Measurements from ENCODE around the gene MLLT6. TPM values are rescaled to one million over a fixed set of nuclear protein-coding genes. Genes with fewer than 3 reads are reported as not detected.

The MLLT6 gene
- total RNA-seq, 1 experiment from 2014 or later: 50.6 TPM

- Histone ChIP-seq H3K4me1 (ENCODE audit: control insufficient read depth, insufficient read depth, low read length) (peaks cover 10% of the 10 kb centered on the region), H3K4me3 (ENCODE audit: low read depth in 2 of 2, low read length in 2 of 2) (peak overlapping the region; percentile 67 to 82), H3K27me3 (ENCODE audit: control insufficient read depth, insufficient read depth, low read length) (no peaks in the 10 kb centered on the region), H3K27ac (ENCODE audit: low read length) (peak overlapping the region; percentile 90), H3K36me3 (ENCODE audit: control insufficient read depth, insufficient read depth, low read length) (no peaks in the 10 kb centered on the region; the same call in 1 of the 2 replicates), H3K9me3 (ENCODE audit: control insufficient read depth, insufficient read depth, low read depth, low read length) (no peaks in the 10 kb centered on the region)
- CTCF ChIA-PET: no interaction called here
- BruUV-seq (replicated peaks): no TSS peak
- TF ChIP-seq TCF7L2 (IDR thresholded peaks at IDR 0.05; ENCODE audit: low read depth, low read length): peak; percentile 98
- no peak for TF ChIP-seq REST (IDR thresholded peaks at IDR 0.05; ENCODE audit: insufficient read depth in 1 of 2, low read depth in 2 of 2, low read length in 1 of 2)
- no peak for TF ChIP-seq POLR2AphosphoS5 (IDR thresholded peaks at IDR 0.05; ENCODE audit: low read depth, low read length)
- no peak for TF ChIP-seq SIN3A (IDR thresholded peaks at IDR 0.05; ENCODE audit: borderline replicate concordance, insufficient read depth, low read depth, low read length)
- POLR2A ChIA-PET: no interaction called here
- DNase-seq (ENCODE audit: low read depth, low spot score) (no peak), ATAC-seq (peak; percentile 37)
- in situ Hi-C loops (cut with HindIII; ENCODE audit: low pct_unique_long_range_greater_than_20kb, low sequenced_read_pairs): no loop called here
- intact Hi-C loops (cut with micrococcal nuclease; ENCODE audit: unreplicated experiment): no loop called here
Measured at GRCh38 chr17:38703742-38704605, 1.1 kb upstream of the MLLT6 start.

- BruUV-seq (replicated peaks): no TSS peak
- no peak overlapping the region for H3K27ac ChIP-seq (ENCODE audit: low read length)
- H3K36me3 ChIP-seq (ENCODE audit: control insufficient read depth, insufficient read depth, low read length): no peaks in the 10 kb centered on the region; the same call in 1 of the 2 replicates
- peaks cover 10% of the 10 kb centered on the region for H3K4me1 ChIP-seq (ENCODE audit: control insufficient read depth, insufficient read depth, low read length)
- no peak for DNase-seq (ENCODE audit: low read depth, low spot score)
- H3K9me3 ChIP-seq (ENCODE audit: control insufficient read depth, insufficient read depth, low read depth, low read length): no peaks in the 10 kb centered on the region
- ATAC-seq: peak; percentile 33
- no peaks in the 10 kb centered on the region for H3K27me3 ChIP-seq (ENCODE audit: control insufficient read depth, insufficient read depth, low read length)
- peak overlapping the region; percentile 67 to 79 for H3K4me3 ChIP-seq (ENCODE audit: low read depth in 2 of 2, low read length in 2 of 2)
- ChIA-PET POLR2A (interaction anchor here (0.6 kb wide), 1 partner anchor 159 kb away, joined by 7 read pairs; no protein-coding TSS in a partner anchor), CTCF (no interaction called here)
- TF ChIP-seq CTCF (IDR thresholded peaks at IDR 0.05): no peak
- TF ChIP-seq POLR2AphosphoS5 (IDR thresholded peaks at IDR 0.05; ENCODE audit: low read depth, low read length): no peak
- TF ChIP-seq TCF7L2 (IDR thresholded peaks at IDR 0.05; ENCODE audit: low read depth, low read length): no peak
- no peak for TF ChIP-seq REST (IDR thresholded peaks at IDR 0.05; ENCODE audit: insufficient read depth in 1 of 2, low read depth in 2 of 2, low read length in 1 of 2)
- 0 out of 2 replicates have a peak, but pooled peaks have one; percentile 11 for TF ChIP-seq SIN3A (IDR thresholded peaks at IDR 0.05; ENCODE audit: borderline replicate concordance, insufficient read depth, low read depth, low read length)
- intact Hi-C loops (cut with micrococcal nuclease; ENCODE audit: unreplicated experiment) (no loop called here), in situ Hi-C loops (cut with HindIII; ENCODE audit: low pct_unique_long_range_greater_than_20kb, low sequenced_read_pairs) (no loop called here)
Measured at GRCh38 chr17:38705523-38705802, 390 bp downstream of the MLLT6 start.

All from Panc1 (cell line).